Right atrium auricular region (tissue), 2 donors: ENCODE results near the gene ARFGAP3. TPM values are rescaled to one million over a fixed set of nuclear protein-coding genes. Genes with fewer than 3 reads are reported as not detected.
A peak's percentile ranks its signal among the peaks of the same experiment; 100 is the strongest.

Experiments
- DNase-seq: peaks from one replicate; pipeline ENCODE4 v3.0.0-alpha.2; 2019; ENCODE audit warnings: low spot score
- H3K27ac ChIP-seq, 2 donors: fragments of 200-600 bp; sonication (generic); 1 replicate in 1 of 2; 2 replicates in 1 of 2; pipeline ENCODE4 v1.5.1; 2016 to 2019
- H3K27me3 ChIP-seq, 2 donors: fragments of 200-600 bp; sonication (generic); one replicate each; pipeline versions ENCODE4 v1.5.1 to v1.6.0; 2017 to 2019
- H3K36me3 ChIP-seq: fragments of 200-600 bp; sonication (generic); one replicate; pipeline ENCODE4 v1.5.1; 2016
- H3K4me1 ChIP-seq, 2 donors: fragments of 200-600 bp; sonication (generic); one replicate each; pipeline versions ENCODE4 v1.5.1 to v1.6.0; 2017 to 2019
- H3K4me3 ChIP-seq, 2 donors: fragments of 200-600 bp; sonication (generic); 1 replicate in 1 of 2; 2 replicates in 1 of 2; pipeline ENCODE4 v1.5.1; 2017 to 2019; ENCODE audit warnings: mild to moderate bottlenecking in 1 of 2, moderate library complexity in 1 of 2
- H3K9me3 ChIP-seq, 2 donors: fragments of 200-600 bp; sonication (generic); one replicate each; pipeline ENCODE4 v1.5.1; 2019
- CTCF ChIP-seq, 2 donors: fragments of 200-600 bp; sonication (generic); IDR thresholded peaks; one replicate each; pipeline ENCODE4 v1.5.1; 2019; ENCODE audit warnings: antibody characterized with exemption in 2 of 2
- total RNA-seq, 2 donors: library from RNA; depleted of rRNA; stranded (reverse); fragments of >200 nt; gene quantifications; one replicate each; pipeline ENCODE4 v1.1.0, GENCODE V29; 2016

The ARFGAP3 gene
- total RNA-seq, 2 donors from 2014 or later = 27.4 to 29.6 TPM

GRCh38 chr22:42901790-42902508 is 44.9 kb upstream of the ARFGAP3 start:
- DNase-seq = no peak
- H3K4me3 ChIP-seq = no peak overlapping the region
- TF ChIP-seq CTCF (IDR thresholded peaks at IDR 0.05) = no peak
- H3K9me3 ChIP-seq = no peaks in the 10 kb centered on the region
- peaks cover 0 to 80% of the 10 kb centered on the region in 2 donors for H3K4me1 ChIP-seq
- no peaks in the 10 kb centered on the region for H3K36me3 ChIP-seq
- no peaks in the 10 kb centered on the region for H3K27me3 ChIP-seq
- peak overlapping the region; percentile 82 to 88 for H3K27ac ChIP-seq

GRCh38 chr22:42897960-42898359 is 40.9 kb upstream of the ARFGAP3 start:
- TF ChIP-seq CTCF (IDR thresholded peaks at IDR 0.05) = no peak
- peaks cover 5% of the 10 kb centered on the region for H3K36me3 ChIP-seq
- no peaks in the 10 kb centered on the region for H3K9me3 ChIP-seq
- H3K27me3 ChIP-seq = no peaks in the 10 kb centered on the region
- peak overlapping the region; percentile 24 to 44 for H3K27ac ChIP-seq
- no peak overlapping the region for H3K4me3 ChIP-seq
- no peak for DNase-seq
- H3K4me1 ChIP-seq = peaks cover 0 to 83% of the 10 kb centered on the region in 2 donors

- TF ChIP-seq CTCF (IDR thresholded peaks at IDR 0.05) = no peak
- no peaks in the 10 kb centered on the region for H3K9me3 ChIP-seq
- H3K4me1 ChIP-seq = peaks cover 0 to 81% of the 10 kb centered on the region in 2 donors
- no peak for DNase-seq
- peaks cover 12% of the 10 kb centered on the region for H3K36me3 ChIP-seq
- no peaks in the 10 kb centered on the region for H3K27me3 ChIP-seq
- H3K4me3 ChIP-seq = no peak overlapping the region
- H3K27ac ChIP-seq = peak overlapping the region; percentile 47 to 65
Observed at GRCh38 chr22:42895541-42895981, 38.5 kb upstream of the ARFGAP3 start.

GRCh38 chr22:42895087-42895486 is 38.0 kb upstream of the ARFGAP3 start:
- no peak for TF ChIP-seq CTCF (IDR thresholded peaks at IDR 0.05)
- Histone ChIP-seq H3K27ac (peak overlapping the region; percentile 47 to 65), H3K27me3 (no peaks in the 10 kb centered on the region), H3K36me3 (peaks cover 16% of the 10 kb centered on the region), H3K9me3 (no peaks in the 10 kb centered on the region), H3K4me3 (no peak overlapping the region), H3K4me1 (peaks cover 0 to 81% of the 10 kb centered on the region in 2 donors)
- DNase-seq = no peak

GRCh38 chr22:42893371-42894150 is 36.5 kb upstream of the ARFGAP3 start:
- Histone ChIP-seq H3K9me3 (no peaks in the 10 kb centered on the region), H3K4me1 (peaks cover 0 to 73% of the 10 kb centered on the region in 2 donors), H3K27ac (peak overlapping the region; percentile 65 to 80), H3K4me3 (no peak overlapping the region), H3K36me3 (peaks cover 30% of the 10 kb centered on the region), H3K27me3 (no peaks in the 10 kb centered on the region)
- no peak for TF ChIP-seq CTCF (IDR thresholded peaks at IDR 0.05)
- no peak for DNase-seq
